AG04450 (cell line): ENCODE results near the gene GABRP. TPM values are rescaled to one million over a fixed set of nuclear protein-coding genes. Genes with fewer than 3 reads are reported as not detected.

ENCODE experiments used
- CTCF ChIA-PET: fragments of 300-600, 350-600 bp; formaldehyde crosslinking; extraction: SDS; loops from one replicate; lab custom pipeline; 2022; ENCODE audit warnings: antibody characterized with exemption, inconsistent platforms; lab: Charles Lee
- POLR2A ChIA-PET: fragments of 350-600 bp; formaldehyde crosslinking; extraction: SDS; loops from one replicate; lab custom pipeline; 2021; ENCODE audit warnings: antibody characterized with exemption, inconsistent platforms; lab: Yijun Ruan, JAX
- DNase-seq: peaks from one replicate; pipeline ENCODE4 v3.0.0-alpha.2; 2011; ENCODE audit warnings: low read depth, low spot score
- H3K27ac ChIP-seq: one replicate; pipeline ENCODE4 v1.5.1; 2012; ENCODE audit warnings: low read depth, low read length, control low read depth
- H3K27me3 ChIP-seq: one replicate; pipeline ENCODE4 v1.6.0; 2012; ENCODE audit warnings: low read length; ENCODE audit not compliant: control insufficient read depth, insufficient read depth
- H3K4me3 ChIP-seq: 2 replicates; pipeline ENCODE4 v1.5.1; 2011; ENCODE audit warnings: mild to moderate bottlenecking, low read depth, low read length, control low read depth
- H3K9me3 ChIP-seq: 2 replicates; pipeline ENCODE4 v1.5.1; 2012; ENCODE audit warnings: low read length; ENCODE audit not compliant: control insufficient read depth, insufficient read depth
- polyA plus RNA-seq: library from polyadenylated mRNA; depleted of rRNA; stranded (reverse); fragments of >200 nt; gene quantifications from 2 replicates; pipeline ENCODE4 v1.2.3, GENCODE V29; 2011
- TF ChIP-seq, protein P1 (sequence below): IDR thresholded peaks from 2 replicates; pipeline ENCODE4 v1.5.1; 2011; ENCODE audit warnings: low read depth, low read length, control low read depth, inconsistent platforms

Gene GABRP
- polyA plus RNA-seq, 1 experiment = not detected

DNA sequence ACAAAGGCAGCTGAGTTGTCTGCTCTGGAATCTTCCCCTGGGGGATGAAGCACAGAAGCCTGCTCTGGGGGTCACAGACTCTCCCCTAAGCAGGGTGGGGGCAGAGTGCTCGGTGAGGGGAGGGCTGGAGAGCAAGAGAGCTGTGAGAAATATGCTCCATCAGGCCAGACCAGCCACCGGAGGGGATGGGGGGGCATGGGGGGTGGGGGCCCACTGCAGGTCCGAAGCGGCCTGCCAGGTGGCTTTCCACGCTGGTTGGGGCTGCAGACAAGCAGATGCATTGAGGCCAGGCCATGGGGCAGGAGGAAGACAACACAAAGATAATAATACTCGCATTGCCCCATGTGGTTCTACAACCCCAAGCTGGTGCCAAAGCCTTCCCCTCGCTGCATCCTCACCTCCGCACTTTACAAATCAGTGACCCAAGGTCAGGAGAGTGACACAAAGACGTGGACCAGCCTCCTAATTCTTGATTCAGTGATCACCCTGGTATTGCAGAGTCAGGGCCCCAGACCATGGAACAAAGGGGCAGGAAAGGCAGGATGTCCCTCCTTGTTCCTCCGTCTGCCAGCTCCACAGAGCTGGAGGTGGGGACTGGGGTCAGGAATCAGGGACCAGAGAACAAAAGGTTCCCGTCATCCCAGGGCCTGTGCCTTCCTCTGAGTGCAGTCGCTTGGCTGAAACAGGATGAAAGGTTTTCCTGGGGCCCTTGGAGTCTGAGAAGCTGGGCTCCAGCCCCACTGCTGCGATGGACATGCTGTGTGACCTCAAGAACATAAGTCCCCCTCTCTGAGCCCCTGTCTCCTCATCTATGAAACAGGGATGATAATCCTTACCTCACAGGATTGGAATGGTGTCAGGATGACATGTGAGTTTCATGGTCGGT lies 37.2 kb upstream of the GABRP start:
- ChIA-PET CTCF (interaction anchor here (0.7 to 8.0 kb wide), 7 partner anchors 13 to 596 kb away, joined by 3 to 143 read pairs (median 5); partner anchors contain the start of gene GABRP), POLR2A (no interaction called here)
- no peaks in the 10 kb centered on the region; the same call in 1 of the 2 replicates for H3K9me3 ChIP-seq
- H3K4me3 ChIP-seq = no peak overlapping the region
- H3K27me3 ChIP-seq = peaks cover 18% of the 10 kb centered on the region
- TF ChIP-seq, protein P1, sequence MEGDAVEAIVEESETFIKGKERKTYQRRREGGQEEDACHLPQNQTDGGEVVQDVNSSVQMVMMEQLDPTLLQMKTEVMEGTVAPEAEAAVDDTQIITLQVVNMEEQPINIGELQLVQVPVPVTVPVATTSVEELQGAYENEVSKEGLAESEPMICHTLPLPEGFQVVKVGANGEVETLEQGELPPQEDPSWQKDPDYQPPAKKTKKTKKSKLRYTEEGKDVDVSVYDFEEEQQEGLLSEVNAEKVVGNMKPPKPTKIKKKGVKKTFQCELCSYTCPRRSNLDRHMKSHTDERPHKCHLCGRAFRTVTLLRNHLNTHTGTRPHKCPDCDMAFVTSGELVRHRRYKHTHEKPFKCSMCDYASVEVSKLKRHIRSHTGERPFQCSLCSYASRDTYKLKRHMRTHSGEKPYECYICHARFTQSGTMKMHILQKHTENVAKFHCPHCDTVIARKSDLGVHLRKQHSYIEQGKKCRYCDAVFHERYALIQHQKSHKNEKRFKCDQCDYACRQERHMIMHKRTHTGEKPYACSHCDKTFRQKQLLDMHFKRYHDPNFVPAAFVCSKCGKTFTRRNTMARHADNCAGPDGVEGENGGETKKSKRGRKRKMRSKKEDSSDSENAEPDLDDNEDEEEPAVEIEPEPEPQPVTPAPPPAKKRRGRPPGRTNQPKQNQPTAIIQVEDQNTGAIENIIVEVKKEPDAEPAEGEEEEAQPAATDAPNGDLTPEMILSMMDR = no peak
- H3K27ac ChIP-seq = no peak overlapping the region
- DNase-seq = no peak

DNA sequence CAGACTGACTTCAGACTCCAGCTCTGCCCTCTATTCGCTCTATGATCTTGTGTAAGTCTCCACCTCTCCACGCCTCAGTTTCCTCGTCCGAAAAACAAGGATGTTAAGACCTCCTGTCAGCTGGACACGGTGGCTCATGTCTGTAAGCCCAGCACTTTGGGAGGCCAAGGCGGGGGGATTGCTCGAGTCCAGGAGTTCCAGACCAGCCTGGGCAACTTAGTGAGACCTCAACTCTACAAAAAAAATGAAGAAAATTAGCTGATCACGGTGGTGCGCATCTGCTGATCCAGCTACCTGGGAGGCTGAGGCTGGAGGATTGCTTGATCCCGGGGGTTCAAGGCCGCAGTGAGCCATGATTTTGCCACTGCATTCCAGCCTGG lies 36.6 kb upstream of the GABRP start:
- Histone ChIP-seq H3K27me3 (peaks cover 18% of the 10 kb centered on the region), H3K4me3 (no peak overlapping the region), H3K27ac (no peak overlapping the region), H3K9me3 (no peaks in the 10 kb centered on the region; the same call in 1 of the 2 replicates)
- no peak for DNase-seq
- ChIA-PET POLR2A (no interaction called here), CTCF (interaction anchor here (0.7 to 8.0 kb wide), 4 partner anchors 14 to 595 kb away, joined by 3 to 143 read pairs (median 5); no protein-coding TSS in a partner anchor)
- TF ChIP-seq, protein P1 = no peak

DNA sequence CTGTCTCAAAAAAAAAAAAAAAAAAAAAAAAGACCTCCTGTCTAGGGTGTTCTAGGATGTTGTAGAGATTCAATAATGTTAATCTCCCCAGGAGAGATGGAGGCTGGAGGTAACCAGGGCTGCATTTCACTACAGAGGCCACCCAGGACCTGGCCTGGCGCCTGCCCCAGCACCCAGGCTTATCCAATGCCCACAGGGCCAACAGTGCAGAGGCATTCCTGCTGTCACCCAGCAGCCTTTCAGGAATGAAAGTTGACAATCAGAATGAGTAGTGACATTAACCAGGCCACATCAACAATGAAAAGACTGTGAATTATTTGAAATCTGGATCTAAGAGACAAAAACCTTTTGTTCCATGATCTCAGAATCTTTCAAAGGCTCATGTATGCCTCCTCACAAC lies 36.2 kb upstream of the GABRP start:
- Histone ChIP-seq H3K4me3 (no peak overlapping the region), H3K27ac (no peak overlapping the region), H3K27me3 (peaks cover 18% of the 10 kb centered on the region), H3K9me3 (no peaks in the 10 kb centered on the region; the same call in 1 of the 2 replicates)
- no peak for DNase-seq
- TF ChIP-seq, protein P1 = no peak
- ChIA-PET POLR2A (no interaction called here), CTCF (interaction anchor here (0.7 to 8.0 kb wide), 4 partner anchors 14 to 595 kb away, joined by 3 to 143 read pairs (median 5); no protein-coding TSS in a partner anchor)

DNA sequence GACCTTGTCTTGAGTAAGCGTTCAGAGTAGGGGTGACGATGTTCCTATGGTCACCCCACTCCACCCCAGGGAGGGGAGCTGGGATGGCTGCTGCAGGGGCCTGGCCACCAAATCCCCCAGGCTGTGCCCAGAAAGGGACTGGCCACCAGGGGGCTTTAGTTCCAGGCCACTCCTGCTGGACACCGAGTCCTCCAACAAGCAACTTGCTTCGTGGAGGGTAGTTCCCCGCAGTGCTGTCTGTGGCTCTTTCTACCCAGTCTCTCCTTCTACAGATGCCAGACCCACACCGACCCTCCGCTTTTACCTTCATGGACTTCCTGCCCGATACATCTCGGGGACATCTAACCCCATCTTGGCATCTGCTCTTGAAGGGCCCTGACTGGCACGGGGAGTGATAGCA lies 35.7 kb upstream of the GABRP start:
- POLR2A ChIA-PET = no interaction called here
- H3K9me3 ChIP-seq = no peaks in the 10 kb centered on the region; the same call in 1 of the 2 replicates
- no peak overlapping the region for H3K27ac ChIP-seq
- CTCF ChIA-PET = interaction anchor here (8.0 kb wide), 1 partner anchor 46 kb away, joined by 143 read pairs; no protein-coding TSS in a partner anchor
- no peak for DNase-seq
- peaks cover 18% of the 10 kb centered on the region for H3K27me3 ChIP-seq
- TF ChIP-seq, protein P1 = peak; percentile 46
- no peak overlapping the region for H3K4me3 ChIP-seq
